HepG2 (cell line): Measurements from ENCODE around the gene CSTF1. TPM values are rescaled to one million over a fixed set of nuclear protein-coding genes. Genes with fewer than 3 reads are reported as not detected.

Experiments used
- ARID2 ChIP-seq: sonication (generic); formaldehyde crosslinking; IDR thresholded peaks from 2 replicates; pipeline ENCODE4 v1.8.1; 2022; ENCODE audit warnings: mild to moderate bottlenecking, missing genetic modification reagents, borderline replicate concordance
- ATF7 ChIP-seq, 2 experiments: fragments of 450-650 bp in 1 of 2; sonication (generic) in 1 of 2; formaldehyde crosslinking in 1 of 2; IDR thresholded peaks; 2 replicates each; pipeline versions ENCODE4 v1.4.0 to v1.6.1; 2016 to 2020; ENCODE audit warnings: antibody characterized with exemption in 1 of 2, mild to moderate bottlenecking in 1 of 2, missing genetic modification reagents in 1 of 2
- CBX5 ChIP-seq: sonication (generic); formaldehyde crosslinking; IDR thresholded peaks from 2 replicates; pipeline ENCODE4 v1.4.0; 2020; ENCODE audit warnings: missing genetic modification reagents, borderline replicate concordance
- GABPA ChIP-seq, 2 experiments: IDR thresholded peaks; 2 replicates each; pipeline ENCODE4 v1.6.1; 2011 to 2016; ENCODE audit warnings: low read depth in 2 of 2, low read length in 1 of 2, missing biosample characterization in 1 of 2, missing genetic modification characterization in 1 of 2
- NCOR1 ChIP-seq: fragments of 200-600 bp; sonication (generic); IDR thresholded peaks from 2 replicates; pipeline ENCODE4 v1.7.0; 2017; ENCODE audit warnings: antibody characterized with exemption, low read length, borderline replicate concordance
- PAWR ChIP-seq: sonication (generic); formaldehyde crosslinking; IDR thresholded peaks from 2 replicates; pipeline ENCODE4 v1.4.0; 2020; ENCODE audit warnings: missing genetic modification reagents, mild to moderate bottlenecking, borderline replicate concordance
- PPARG ChIP-seq: conservative IDR thresholded peaks from 2 replicates; pipeline ENCODE4 v1.6.1; 2016; ENCODE audit warnings: missing biosample characterization, missing genetic modification reagents
- SCMH1 ChIP-seq: sonication (generic); formaldehyde crosslinking; IDR thresholded peaks from 2 replicates; pipeline ENCODE4 v1.9.0; 2021; ENCODE audit warnings: missing genetic modification reagents, mild to moderate bottlenecking, borderline replicate concordance
- STAT5B ChIP-seq: sonication (generic); formaldehyde crosslinking; IDR thresholded peaks from 2 replicates; pipeline ENCODE4 v1.4.0; 2020; ENCODE audit warnings: missing genetic modification reagents
- ZFP1 ChIP-seq: IDR thresholded peaks from 2 replicates; pipeline ENCODE4 v1.6.1; 2016
- ZNF720 ChIP-seq: sonication (generic); formaldehyde crosslinking; IDR thresholded peaks from 2 replicates; pipeline ENCODE4 v1.4.0; 2020; ENCODE audit warnings: missing genetic modification reagents
- polyA plus RNA-seq, 8 experiments: library from polyadenylated mRNA; depleted of rRNA in 3 of 8; stranded (reverse) in 7 of 8; unstranded in 1 of 8; fragments of >200 nt; fragmentation: Illumina TruSeq in 4 of 8; extraction: Trizol in 4 of 8; gene quantifications; 2 replicates each; pipeline versions ENCODE4 v1.2.1 to v1.2.3, GENCODE V29; 2011 to 2016; ENCODE audit warnings: low read depth in 4 of 8, missing spikeins in 1 of 8, mixed read lengths in 1 of 8; ENCODE audit not compliant: insufficient read depth in 1 of 8
- total RNA-seq, 5 experiments: library from RNA; depleted of rRNA; stranded (reverse); fragments of >200 nt; fragmentation: Illumina TruSeq; extraction: Trizol; gene quantifications; 2 replicates each; pipeline ENCODE4 v1.2.3, GENCODE V29; 2016; ENCODE audit warnings: low read depth in 1 of 5
- TF ChIP-seq, protein P1 (sequence below): sonication (generic); formaldehyde crosslinking; IDR thresholded peaks from 2 replicates; pipeline ENCODE4 v1.8.1; 2023; ENCODE audit warnings: mild to moderate bottlenecking, missing genetic modification reagents
- TF ChIP-seq, protein P2 (sequence below): sonication (generic); formaldehyde crosslinking; IDR thresholded peaks from 2 replicates; pipeline ENCODE4 v1.9.0; 2022; ENCODE audit warnings: low read depth, missing genetic modification reagents
- TF ChIP-seq, protein P3 (sequence below): sonication (generic); formaldehyde crosslinking; IDR thresholded peaks from 2 replicates; pipeline ENCODE4 v1.5.1; 2020; ENCODE audit warnings: mild to moderate bottlenecking, missing genetic modification reagents, borderline replicate concordance
- TF ChIP-seq, protein P4 (sequence below): sonication (generic); formaldehyde crosslinking; IDR thresholded peaks from 2 replicates; pipeline ENCODE4 v1.5.0; 2020; ENCODE audit warnings: mild to moderate bottlenecking, low read depth, missing genetic modification reagents, borderline replicate concordance
- TF ChIP-seq, protein P5 (sequence below): sonication (generic); formaldehyde crosslinking; IDR thresholded peaks from 2 replicates; pipeline ENCODE4 v1.4.0; 2020; ENCODE audit warnings: missing genetic modification reagents
- TF ChIP-seq, protein P6 (sequence below): sonication (generic); formaldehyde crosslinking; IDR thresholded peaks from 2 replicates; pipeline ENCODE4 v1.8.0; 2022; ENCODE audit warnings: missing genetic modification reagents, low read depth, mild to moderate bottlenecking, borderline replicate concordance

The CSTF1 gene
- total and polyA plus RNA-seq, 2 of the 13 experiments (the other 11 are each of a cell fraction or from before 2014, with no cell fraction given): 70.9 to 100 TPM

DNA sequence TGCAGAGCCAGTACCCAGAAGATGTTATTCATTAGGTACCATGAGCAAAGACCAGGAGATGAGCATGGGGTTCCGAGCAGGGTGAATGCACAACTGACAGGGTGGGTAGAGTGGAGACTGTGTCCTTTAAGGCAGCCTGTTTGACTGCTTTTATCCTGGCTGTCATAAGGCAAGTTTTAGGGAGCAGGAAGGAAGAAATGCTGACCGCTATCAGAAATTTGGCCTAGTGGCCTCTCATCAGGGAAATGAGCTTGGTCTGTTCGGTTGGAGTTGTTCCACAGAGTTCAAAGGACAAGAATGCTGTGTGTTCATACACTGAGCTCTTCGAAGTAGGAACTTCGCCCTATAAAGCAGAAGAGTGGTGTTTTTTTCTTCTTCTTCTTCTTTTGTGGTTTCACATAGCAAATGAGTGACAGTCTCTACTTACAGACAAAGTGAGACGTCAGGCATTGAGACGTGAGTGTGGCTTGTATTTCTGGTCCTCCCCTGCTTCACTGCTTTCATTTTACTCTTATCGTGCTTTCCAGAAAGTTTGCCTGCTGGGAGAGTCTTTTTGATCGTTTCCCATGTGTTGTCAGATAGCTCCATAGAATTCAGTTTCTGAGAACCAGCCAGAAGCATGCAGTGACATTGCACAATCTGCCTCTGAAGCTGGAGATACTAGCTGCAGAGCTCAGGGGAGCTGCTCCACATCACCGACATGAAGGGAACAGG, 19.5 kb downstream of the CSTF1 start, which contains the start of gene CASS4 (continued):
- TF ChIP-seq CBX5 (CRISPR knock-in tag) (no peak), ATF7 (IDR thresholded peaks at IDR 0.05) (no peak), ATF7 (CRISPR knock-in tag; IDR thresholded peaks at IDR 0.05) (no peak), ZNF720 (CRISPR knock-in tag) (no peak), GABPA (IDR thresholded peaks at IDR 0.05; ENCODE audit: low read depth, low read length) (no peak), GABPA (CRISPR knock-in tag; IDR thresholded peaks at IDR 0.05; ENCODE audit: low read depth) (no peak), PAWR (CRISPR knock-in tag) (no peak), NCOR1 (peak; percentile 16; the same call in 1 of the 2 replicates), ZFP1 (CRISPR knock-in tag) (no peak), STAT5B (CRISPR knock-in tag) (no peak), ARID2 (CRISPR knock-in tag) (no peak), SCMH1 (CRISPR knock-in tag) (no peak), PPARG (CRISPR knock-in tag) (0 out of 2 replicates have a peak, but pooled peaks have one; percentile 50)
- TF ChIP-seq, protein P1, sequence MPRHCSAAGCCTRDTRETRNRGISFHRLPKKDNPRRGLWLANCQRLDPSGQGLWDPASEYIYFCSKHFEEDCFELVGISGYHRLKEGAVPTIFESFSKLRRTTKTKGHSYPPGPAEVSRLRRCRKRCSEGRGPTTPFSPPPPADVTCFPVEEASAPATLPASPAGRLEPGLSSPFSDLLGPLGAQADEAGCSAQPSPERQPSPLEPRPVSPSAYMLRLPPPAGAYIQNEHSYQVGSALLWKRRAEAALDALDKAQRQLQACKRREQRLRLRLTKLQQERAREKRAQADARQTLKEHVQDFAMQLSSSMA (CRISPR knock-in tag): peak; percentile 48; the same call in 1 of the 2 replicates
- TF ChIP-seq, protein P2, sequence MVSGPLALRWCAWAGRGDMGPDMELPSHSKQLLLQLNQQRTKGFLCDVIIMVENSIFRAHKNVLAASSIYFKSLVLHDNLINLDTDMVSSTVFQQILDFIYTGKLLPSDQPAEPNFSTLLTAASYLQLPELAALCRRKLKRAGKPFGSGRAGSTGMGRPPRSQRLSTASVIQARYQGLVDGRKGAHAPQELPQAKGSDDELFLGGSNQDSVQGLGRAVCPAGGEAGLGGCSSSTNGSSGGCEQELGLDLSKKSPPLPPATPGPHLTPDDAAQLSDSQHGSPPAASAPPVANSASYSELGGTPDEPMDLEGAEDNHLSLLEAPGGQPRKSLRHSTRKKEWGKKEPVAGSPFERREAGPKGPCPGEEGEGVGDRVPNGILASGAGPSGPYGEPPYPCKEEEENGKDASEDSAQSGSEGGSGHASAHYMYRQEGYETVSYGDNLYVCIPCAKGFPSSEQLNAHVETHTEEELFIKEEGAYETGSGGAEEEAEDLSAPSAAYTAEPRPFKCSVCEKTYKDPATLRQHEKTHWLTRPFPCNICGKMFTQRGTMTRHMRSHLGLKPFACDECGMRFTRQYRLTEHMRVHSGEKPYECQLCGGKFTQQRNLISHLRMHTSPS: no peak
- TF ChIP-seq, protein P3, sequence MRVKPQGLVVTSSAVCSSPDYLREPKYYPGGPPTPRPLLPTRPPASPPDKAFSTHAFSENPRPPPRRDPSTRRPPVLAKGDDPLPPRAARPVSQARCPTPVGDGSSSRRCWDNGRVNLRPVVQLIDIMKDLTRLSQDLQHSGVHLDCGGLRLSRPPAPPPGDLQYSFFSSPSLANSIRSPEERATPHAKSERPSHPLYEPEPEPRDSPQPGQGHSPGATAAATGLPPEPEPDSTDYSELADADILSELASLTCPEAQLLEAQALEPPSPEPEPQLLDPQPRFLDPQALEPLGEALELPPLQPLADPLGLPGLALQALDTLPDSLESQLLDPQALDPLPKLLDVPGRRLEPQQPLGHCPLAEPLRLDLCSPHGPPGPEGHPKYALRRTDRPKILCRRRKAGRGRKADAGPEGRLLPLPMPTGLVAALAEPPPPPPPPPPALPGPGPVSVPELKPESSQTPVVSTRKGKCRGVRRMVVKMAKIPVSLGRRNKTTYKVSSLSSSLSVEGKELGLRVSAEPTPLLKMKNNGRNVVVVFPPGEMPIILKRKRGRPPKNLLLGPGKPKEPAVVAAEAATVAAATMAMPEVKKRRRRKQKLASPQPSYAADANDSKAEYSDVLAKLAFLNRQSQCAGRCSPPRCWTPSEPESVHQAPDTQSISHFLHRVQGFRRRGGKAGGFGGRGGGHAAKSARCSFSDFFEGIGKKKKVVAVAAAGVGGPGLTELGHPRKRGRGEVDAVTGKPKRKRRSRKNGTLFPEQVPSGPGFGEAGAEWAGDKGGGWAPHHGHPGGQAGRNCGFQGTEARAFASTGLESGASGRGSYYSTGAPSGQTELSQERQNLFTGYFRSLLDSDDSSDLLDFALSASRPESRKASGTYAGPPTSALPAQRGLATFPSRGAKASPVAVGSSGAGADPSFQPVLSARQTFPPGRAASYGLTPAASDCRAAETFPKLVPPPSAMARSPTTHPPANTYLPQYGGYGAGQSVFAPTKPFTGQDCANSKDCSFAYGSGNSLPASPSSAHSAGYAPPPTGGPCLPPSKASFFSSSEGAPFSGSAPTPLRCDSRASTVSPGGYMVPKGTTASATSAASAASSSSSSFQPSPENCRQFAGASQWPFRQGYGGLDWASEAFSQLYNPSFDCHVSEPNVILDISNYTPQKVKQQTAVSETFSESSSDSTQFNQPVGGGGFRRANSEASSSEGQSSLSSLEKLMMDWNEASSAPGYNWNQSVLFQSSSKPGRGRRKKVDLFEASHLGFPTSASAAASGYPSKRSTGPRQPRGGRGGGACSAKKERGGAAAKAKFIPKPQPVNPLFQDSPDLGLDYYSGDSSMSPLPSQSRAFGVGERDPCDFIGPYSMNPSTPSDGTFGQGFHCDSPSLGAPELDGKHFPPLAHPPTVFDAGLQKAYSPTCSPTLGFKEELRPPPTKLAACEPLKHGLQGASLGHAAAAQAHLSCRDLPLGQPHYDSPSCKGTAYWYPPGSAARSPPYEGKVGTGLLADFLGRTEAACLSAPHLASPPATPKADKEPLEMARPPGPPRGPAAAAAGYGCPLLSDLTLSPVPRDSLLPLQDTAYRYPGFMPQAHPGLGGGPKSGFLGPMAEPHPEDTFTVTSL (CRISPR knock-in tag): peak; percentile 30; the same call in 1 of the 2 replicates
- TF ChIP-seq, protein P4, sequence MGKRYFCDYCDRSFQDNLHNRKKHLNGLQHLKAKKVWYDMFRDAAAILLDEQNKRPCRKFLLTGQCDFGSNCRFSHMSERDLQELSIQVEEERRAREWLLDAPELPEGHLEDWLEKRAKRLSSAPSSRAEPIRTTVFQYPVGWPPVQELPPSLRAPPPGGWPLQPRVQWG (CRISPR knock-in tag): no peak
- TF ChIP-seq, protein P5, sequence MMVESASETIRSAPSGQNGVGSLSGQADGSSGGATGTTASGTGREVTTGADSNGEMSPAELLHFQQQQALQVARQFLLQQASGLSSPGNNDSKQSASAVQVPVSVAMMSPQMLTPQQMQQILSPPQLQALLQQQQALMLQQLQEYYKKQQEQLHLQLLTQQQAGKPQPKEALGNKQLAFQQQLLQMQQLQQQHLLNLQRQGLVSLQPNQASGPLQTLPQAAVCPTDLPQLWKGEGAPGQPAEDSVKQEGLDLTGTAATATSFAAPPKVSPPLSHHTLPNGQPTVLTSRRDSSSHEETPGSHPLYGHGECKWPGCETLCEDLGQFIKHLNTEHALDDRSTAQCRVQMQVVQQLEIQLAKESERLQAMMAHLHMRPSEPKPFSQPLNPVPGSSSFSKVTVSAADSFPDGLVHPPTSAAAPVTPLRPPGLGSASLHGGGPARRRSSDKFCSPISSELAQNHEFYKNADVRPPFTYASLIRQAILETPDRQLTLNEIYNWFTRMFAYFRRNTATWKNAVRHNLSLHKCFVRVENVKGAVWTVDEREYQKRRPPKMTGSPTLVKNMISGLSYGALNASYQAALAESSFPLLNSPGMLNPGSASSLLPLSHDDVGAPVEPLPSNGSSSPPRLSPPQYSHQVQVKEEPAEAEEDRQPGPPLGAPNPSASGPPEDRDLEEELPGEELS: no peak
- TF ChIP-seq, protein P6, sequence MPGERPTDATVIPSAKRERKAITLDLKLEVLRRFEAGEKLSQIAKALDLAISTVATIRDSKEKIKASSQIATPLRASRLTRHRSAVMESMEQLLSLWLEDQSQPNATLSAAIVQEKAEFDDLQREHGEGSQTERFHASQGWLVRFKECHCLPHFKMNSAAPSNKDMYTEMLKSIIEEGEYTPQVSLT (CRISPR knock-in tag): no peak
